Activated CD4-positive, alpha-beta T cell treated with anti-CD3 and anti-CD28 coated beads for 36 hours (primary cell): ENCODE data around the gene RAB27B. TPM values are rescaled to one million over a fixed set of nuclear protein-coding genes. Genes with fewer than 3 reads are reported as not detected.
A peak's percentile ranks its signal among the peaks of the same experiment; 100 is the strongest.

ENCODE experiments used
- ATAC-seq: fragments of 200-7000 bp; cut with Tn5 transposase; one replicate; pipeline ENCODE4 v1.10.0; 2021; ENCODE audit warnings: mild to moderate bottlenecking, moderate library complexity
- CTCF ChIA-PET: fragments of 350-600 bp; sonication (Branson Sonifier 250); formaldehyde crosslinking; loops from one replicate; lab custom pipeline; 2021; ENCODE audit warnings: antibody characterized with exemption; lab: Charles Lee
- POLR2A ChIA-PET: fragments of 350-600 bp; sonication (Branson Sonifier 250); formaldehyde crosslinking; loops from one replicate; lab custom pipeline; 2021; ENCODE audit warnings: antibody characterized with exemption, inconsistent platforms; lab: Charles Lee
- DNase-seq: peaks from one replicate; pipeline ENCODE4 v3.0.0-alpha.2; 2020
- H3K27ac Mint-ChIP-seq: one replicate; pipeline ENCODE4 v1.8.0; 2021; ENCODE audit warnings: mixed read lengths
- H3K27me3 Mint-ChIP-seq: one replicate; pipeline ENCODE4 v1.8.0; 2021; ENCODE audit warnings: mixed read lengths
- H3K36me3 Mint-ChIP-seq: one replicate; pipeline ENCODE4 v1.8.0; 2021; ENCODE audit warnings: low read depth, mixed read lengths
- H3K4me1 Mint-ChIP-seq: one replicate; pipeline ENCODE4 v1.8.0; 2021; ENCODE audit warnings: mixed read lengths
- H3K4me3 Mint-ChIP-seq: one replicate; pipeline ENCODE4 v1.8.0; 2021; ENCODE audit warnings: mild to moderate bottlenecking, moderate library complexity, mixed read lengths
- H3K9me3 Mint-ChIP-seq: one replicate; pipeline ENCODE4 v1.8.0; 2021; ENCODE audit warnings: low read depth, mixed read lengths
- intact Hi-C, 2 experiments: fragments of 100-400 bp; cut with DNase I in 1 of 2; cut with micrococcal nuclease in 1 of 2; formaldehyde crosslinking; loops; one replicate each; pipeline versions ENCODE4 v1.14.2 to v1.15.1; 2022 to 2024; cut with DNase I, micrococcal nuclease
- total RNA-seq, 2 experiments: library from RNA; stranded (reverse); gene quantifications; one replicate each; pipeline ENCODE4 v1.2.3, GENCODE V29; 2021

RAB27B gene
- total RNA-seq, 2 experiments from 2014 or later: 0.35 to 0.53 TPM

DNA sequence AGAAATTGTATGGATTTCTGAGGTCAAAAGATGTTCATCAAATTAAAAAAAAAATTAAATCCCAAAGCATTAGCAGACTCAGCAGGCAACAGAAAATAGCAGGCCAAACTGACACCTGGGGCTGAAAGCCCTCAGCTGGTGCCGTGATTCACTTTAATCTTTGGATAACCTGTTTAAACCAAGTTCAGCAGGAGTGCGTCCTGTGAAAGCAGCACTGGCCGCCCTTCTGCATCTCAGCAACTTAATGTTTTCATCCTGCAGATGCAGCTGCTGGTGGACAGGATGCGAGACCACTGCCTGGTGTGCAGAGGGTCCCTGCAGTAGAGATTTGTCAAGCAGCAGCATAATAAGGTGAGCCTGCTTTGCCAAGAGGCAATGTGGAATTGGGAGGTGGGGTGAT is 89.8 kb downstream of the RAB27B start:
- no peaks in the 10 kb centered on the region for H3K4me1 Mint-ChIP-seq
- no peaks in the 10 kb centered on the region for H3K36me3 Mint-ChIP-seq
- no peak overlapping the region for H3K27ac Mint-ChIP-seq
- intact Hi-C loops: no loop called here
- peaks cover 2% of the 10 kb centered on the region for H3K27me3 Mint-ChIP-seq
- no peak overlapping the region for H3K4me3 Mint-ChIP-seq
- no peaks in the 10 kb centered on the region for H3K9me3 Mint-ChIP-seq
- no peak for ATAC-seq
- ChIA-PET CTCF (no interaction called here), POLR2A (no interaction called here)
- no peak for DNase-seq

DNA sequence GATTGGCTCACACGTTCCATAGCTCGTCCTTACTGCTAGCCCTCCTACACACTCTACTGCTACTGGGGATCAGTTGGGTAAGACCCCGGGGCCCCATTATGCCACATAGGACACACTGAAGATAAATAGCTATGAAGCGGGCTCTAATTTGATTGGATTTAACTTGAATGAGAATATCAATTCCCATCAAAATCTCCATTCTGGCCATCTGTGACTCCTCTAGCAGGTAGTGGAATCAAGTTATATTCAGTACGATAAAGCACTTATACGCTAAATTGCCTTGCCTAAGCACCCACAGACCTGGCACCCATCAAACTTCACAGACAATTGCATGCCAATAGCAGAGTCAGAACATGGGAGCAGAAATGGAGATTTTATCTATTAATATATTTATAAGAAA is 91.1 kb downstream of the RAB27B start:
- H3K9me3 Mint-ChIP-seq: no peaks in the 10 kb centered on the region
- H3K27me3 Mint-ChIP-seq: peaks cover 2% of the 10 kb centered on the region
- ChIA-PET POLR2A (no interaction called here), CTCF (no interaction called here)
- no peaks in the 10 kb centered on the region for H3K36me3 Mint-ChIP-seq
- no peaks in the 10 kb centered on the region for H3K4me1 Mint-ChIP-seq
- no peak overlapping the region for H3K4me3 Mint-ChIP-seq
- no peak overlapping the region for H3K27ac Mint-ChIP-seq
- intact Hi-C loops: no loop called here
- DNase-seq: no peak
- ATAC-seq: no peak

GRCh38 chr18:54923339-54923956 is 95.2 kb downstream of the RAB27B start:
- H3K27ac Mint-ChIP-seq: no peak overlapping the region
- CTCF ChIA-PET: interaction anchor here (1.0 to 1.5 kb wide), 2 partner anchors 9 to 217 kb away, joined by 3 read pairs; no protein-coding TSS in a partner anchor
- no peaks in the 10 kb centered on the region for H3K36me3 Mint-ChIP-seq
- intact Hi-C loops: no loop called here
- ATAC-seq (no peak), DNase-seq (no peak)
- H3K4me3 Mint-ChIP-seq: no peak overlapping the region
- no peaks in the 10 kb centered on the region for H3K9me3 Mint-ChIP-seq
- peaks cover 6% of the 10 kb centered on the region for H3K4me1 Mint-ChIP-seq
- POLR2A ChIA-PET: no interaction called here
- no peaks in the 10 kb centered on the region for H3K27me3 Mint-ChIP-seq

DNA sequence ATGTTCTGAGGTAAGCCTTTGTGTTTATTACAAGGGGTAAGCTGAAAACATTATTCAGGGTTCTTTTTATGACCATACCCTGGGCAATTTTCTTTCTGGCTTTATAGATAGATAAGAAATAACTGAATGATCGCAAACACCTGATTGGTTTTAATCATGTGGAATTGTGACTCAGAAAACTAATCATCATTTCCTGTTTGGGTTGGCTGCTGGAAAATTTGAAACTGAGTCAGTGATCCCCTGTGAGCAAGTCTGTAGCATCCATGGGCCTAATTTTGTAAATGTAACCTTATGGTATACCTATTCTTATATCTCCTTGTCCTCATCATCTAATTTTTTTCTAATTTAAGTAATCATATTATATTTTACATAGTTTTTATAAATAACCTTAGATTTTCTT is 96.7 kb downstream of the RAB27B start:
- peak; percentile 30 for ATAC-seq
- no peaks in the 10 kb centered on the region for H3K9me3 Mint-ChIP-seq

DNA sequence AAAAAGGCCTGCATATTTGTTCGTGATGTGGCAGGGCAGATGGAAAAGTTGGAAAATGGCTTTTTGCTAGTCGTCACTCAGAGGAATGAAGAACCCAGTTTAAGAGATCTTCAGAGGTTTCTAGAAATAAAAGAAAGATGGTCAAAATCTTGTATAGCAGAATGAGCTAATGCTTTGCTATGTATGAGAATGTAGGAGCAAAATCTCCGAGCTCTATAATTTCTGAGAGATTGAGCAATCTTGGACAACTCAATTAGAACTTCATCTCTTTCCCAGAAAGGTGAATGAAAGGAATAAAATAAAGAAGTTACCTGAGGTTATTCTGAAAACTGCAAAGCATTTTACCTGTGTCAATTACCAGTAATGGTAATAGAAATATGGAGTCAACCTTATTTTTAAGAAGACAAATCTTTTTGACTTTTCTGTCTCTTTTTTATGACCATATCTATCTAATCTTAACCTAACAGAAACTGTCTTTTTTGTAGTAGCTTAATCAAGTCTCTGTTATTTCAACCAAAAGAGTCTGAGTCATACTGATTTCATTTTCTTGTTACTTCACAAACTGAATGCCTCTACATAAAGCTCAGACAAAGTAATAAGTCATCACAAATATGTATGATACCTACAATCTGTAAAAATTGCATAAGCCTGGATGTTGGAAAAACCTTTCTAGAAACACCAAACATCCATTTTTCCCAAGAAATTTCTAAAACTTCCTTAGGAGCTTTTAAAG is 98.5 kb downstream of the RAB27B start:
- H3K4me3 Mint-ChIP-seq: no peak overlapping the region
- ChIA-PET CTCF (no interaction called here), POLR2A (no interaction called here)
- H3K36me3 Mint-ChIP-seq: no peaks in the 10 kb centered on the region
- no peaks in the 10 kb centered on the region for H3K27me3 Mint-ChIP-seq
- DNase-seq (no peak), ATAC-seq (peak; percentile 44)
- intact Hi-C loops: no loop called here
- peaks cover 6% of the 10 kb centered on the region for H3K4me1 Mint-ChIP-seq
- no peak overlapping the region for H3K27ac Mint-ChIP-seq
- H3K9me3 Mint-ChIP-seq: no peaks in the 10 kb centered on the region

More for the DNA sequence above, 96.7 kb downstream of the RAB27B start:
- H3K27ac Mint-ChIP-seq: no peak overlapping the region
- intact Hi-C loops: no loop called here
- POLR2A ChIA-PET: no interaction called here
- DNase-seq: no peak
- CTCF ChIA-PET: interaction anchor here (0.6 to 1.3 kb wide), 2 partner anchors 205 to 239 kb away, joined by 3 read pairs; no protein-coding TSS in a partner anchor
- H3K4me1 Mint-ChIP-seq: peaks cover 6% of the 10 kb centered on the region
- H3K4me3 Mint-ChIP-seq: no peak overlapping the region
- no peaks in the 10 kb centered on the region for H3K27me3 Mint-ChIP-seq
- no peaks in the 10 kb centered on the region for H3K36me3 Mint-ChIP-seq

DNA sequence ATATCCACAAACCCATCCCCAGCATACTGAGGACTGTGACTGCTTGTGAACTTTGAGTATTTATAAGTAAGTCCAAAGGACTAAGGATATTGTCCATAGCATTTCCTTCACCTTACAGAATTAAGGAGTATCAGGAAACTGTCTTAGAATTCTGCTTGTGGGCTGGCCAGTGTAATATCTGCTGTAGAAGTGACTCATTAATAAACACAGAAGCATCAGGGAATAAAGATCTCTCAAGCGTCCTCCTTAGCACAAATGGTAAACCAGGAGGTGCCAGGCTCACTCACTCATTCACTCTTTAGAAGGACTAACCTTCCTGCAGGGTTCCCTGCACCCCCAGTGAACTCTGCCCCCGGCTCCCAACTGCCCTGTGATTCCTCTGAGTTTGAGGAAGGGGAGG is 100.0 kb downstream of the RAB27B start:
- no peaks in the 10 kb centered on the region for H3K9me3 Mint-ChIP-seq
- no peak overlapping the region for H3K4me3 Mint-ChIP-seq
- intact Hi-C loops: no loop called here
- no peaks in the 10 kb centered on the region for H3K27me3 Mint-ChIP-seq
- H3K27ac Mint-ChIP-seq: no peak overlapping the region
- CTCF ChIA-PET: no interaction called here
- no peaks in the 10 kb centered on the region for H3K36me3 Mint-ChIP-seq
- DNase-seq (no peak), ATAC-seq (no peak)
- POLR2A ChIA-PET: no interaction called here
- peaks cover 6% of the 10 kb centered on the region for H3K4me1 Mint-ChIP-seq

GRCh38 chr18:54931152-54931551 is 102.9 kb downstream of the RAB27B start:
- CTCF ChIA-PET: interaction anchor here (1.3 kb wide), 1 partner anchor 9 kb away, joined by 5 read pairs; no protein-coding TSS in a partner anchor
- Mint-ChIP-seq H3K27ac (no peak overlapping the region), H3K36me3 (no peaks in the 10 kb centered on the region), H3K27me3 (peaks cover 2% of the 10 kb centered on the region), H3K4me3 (no peak overlapping the region), H3K4me1 (no peaks in the 10 kb centered on the region), H3K9me3 (no peaks in the 10 kb centered on the region)
- DNase-seq (no peak), ATAC-seq (no peak)
- intact Hi-C loops: no loop called here
- POLR2A ChIA-PET: no interaction called here

DNA sequence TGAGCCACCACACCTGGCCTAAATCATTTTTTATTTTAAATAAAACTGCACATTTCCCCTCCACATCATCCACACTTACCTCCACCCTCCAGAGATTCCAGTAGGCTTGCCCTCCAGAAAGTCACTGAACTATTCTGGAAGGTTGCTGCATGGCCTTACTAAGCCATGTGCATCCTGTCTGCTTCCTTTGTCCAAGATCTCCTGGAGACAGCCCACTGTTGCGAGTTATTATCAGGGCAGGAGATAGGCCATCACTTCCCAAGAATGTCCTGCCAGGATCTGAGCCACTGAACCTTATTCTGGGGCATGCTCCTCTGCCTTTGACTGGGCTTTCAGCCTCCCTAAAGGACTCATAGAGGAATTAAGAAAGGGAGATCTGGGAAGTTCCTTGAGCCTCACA is 104.2 kb downstream of the RAB27B start:
- H3K9me3 Mint-ChIP-seq: no peaks in the 10 kb centered on the region
- H3K4me3 Mint-ChIP-seq: no peak overlapping the region
- no peaks in the 10 kb centered on the region for H3K4me1 Mint-ChIP-seq
- CTCF ChIA-PET: no interaction called here
- H3K27ac Mint-ChIP-seq: no peak overlapping the region
- H3K27me3 Mint-ChIP-seq: peaks cover 2% of the 10 kb centered on the region
- intact Hi-C loops: no loop called here
- no peak for DNase-seq
- ATAC-seq: no peak
- H3K36me3 Mint-ChIP-seq: no peaks in the 10 kb centered on the region
- POLR2A ChIA-PET: no interaction called here

DNA sequence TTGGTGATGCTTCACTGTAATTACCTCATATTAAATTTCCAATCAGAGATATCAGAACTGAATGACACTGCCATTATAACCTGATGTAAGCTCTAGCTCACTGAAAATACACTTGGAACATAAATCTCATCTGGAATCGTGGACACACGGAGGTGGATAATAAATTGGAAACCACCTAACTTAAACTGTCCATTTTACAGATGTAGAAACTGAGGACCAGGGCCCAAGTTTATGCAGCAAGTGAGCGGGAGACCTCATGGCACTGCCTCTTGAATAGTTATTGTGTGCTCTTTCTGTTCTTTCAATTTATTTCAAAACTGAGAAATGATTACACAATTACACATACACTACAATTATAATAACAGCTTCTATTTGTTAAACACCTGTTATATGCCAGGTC is 110.2 kb downstream of the RAB27B start:
- intact Hi-C loops: no loop called here
- ATAC-seq: no peak
- no peak for DNase-seq
- Mint-ChIP-seq H3K4me3 (no peak overlapping the region), H3K9me3 (no peaks in the 10 kb centered on the region), H3K36me3 (no peaks in the 10 kb centered on the region), H3K27ac (no peak overlapping the region), H3K4me1 (no peaks in the 10 kb centered on the region), H3K27me3 (peaks cover 2% of the 10 kb centered on the region)
- ChIA-PET POLR2A (no interaction called here), CTCF (interaction anchor here (0.6 kb wide), 1 partner anchor 1058 kb away, joined by 3 read pairs; no protein-coding TSS in a partner anchor)

- ATAC-seq: no peak
- DNase-seq: no peak
- Mint-ChIP-seq H3K27ac (no peak overlapping the region), H3K4me3 (no peak overlapping the region), H3K4me1 (no peaks in the 10 kb centered on the region), H3K27me3 (no peaks in the 10 kb centered on the region), H3K9me3 (no peaks in the 10 kb centered on the region), H3K36me3 (no peaks in the 10 kb centered on the region)
- intact Hi-C loops: no loop called here
- CTCF ChIA-PET: interaction anchor here (1.0 to 1.3 kb wide), 2 partner anchors 8 to 268 kb away, joined by 3 to 5 read pairs; no protein-coding TSS in a partner anchor
- POLR2A ChIA-PET: no interaction called here
Measured at GRCh38 chr18:54939361-54939917, 111.2 kb downstream of the RAB27B start.

DNA sequence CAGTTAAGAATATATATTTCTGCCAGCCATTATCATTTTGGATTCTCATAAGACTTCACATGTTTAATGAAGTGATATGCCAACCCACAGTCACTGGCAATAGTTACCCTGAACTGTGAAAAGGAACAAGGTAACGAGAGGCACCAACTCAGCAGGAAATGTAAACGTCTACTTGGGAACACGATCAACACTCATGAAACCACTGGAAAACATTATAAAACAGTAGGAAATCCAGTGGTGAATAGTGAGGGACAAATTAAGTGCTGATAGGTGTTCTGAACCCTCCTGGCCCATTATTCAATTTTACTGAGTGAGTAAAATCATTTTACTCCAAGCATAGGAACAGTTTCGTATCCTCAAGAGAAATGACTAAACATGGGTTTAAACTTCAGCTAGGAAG is 113.9 kb downstream of the RAB27B start:
- H3K36me3 Mint-ChIP-seq: no peaks in the 10 kb centered on the region
- ATAC-seq (no peak), DNase-seq (no peak)
- no peak overlapping the region for H3K4me3 Mint-ChIP-seq
- intact Hi-C loops: no loop called here
- no peaks in the 10 kb centered on the region for H3K27me3 Mint-ChIP-seq
- H3K9me3 Mint-ChIP-seq: no peaks in the 10 kb centered on the region
- H3K27ac Mint-ChIP-seq: no peak overlapping the region
- ChIA-PET CTCF (no interaction called here), POLR2A (no interaction called here)
- H3K4me1 Mint-ChIP-seq: peaks cover 13% of the 10 kb centered on the region

GRCh38 chr18:54942569-54942968 is 114.3 kb downstream of the RAB27B start:
- ChIA-PET POLR2A (no interaction called here), CTCF (no interaction called here)
- ATAC-seq (no peak), DNase-seq (no peak)
- intact Hi-C loops: no loop called here
- H3K27ac Mint-ChIP-seq: no peak overlapping the region
- no peak overlapping the region for H3K4me3 Mint-ChIP-seq
- no peaks in the 10 kb centered on the region for H3K27me3 Mint-ChIP-seq
- H3K36me3 Mint-ChIP-seq: no peaks in the 10 kb centered on the region
- no peaks in the 10 kb centered on the region for H3K9me3 Mint-ChIP-seq
- H3K4me1 Mint-ChIP-seq: peaks cover 13% of the 10 kb centered on the region
